K562 (cell line): ENCODE measurements around the gene PRM2. TPM values are rescaled to one million over a fixed set of nuclear protein-coding genes. Genes with fewer than 3 reads are reported as not detected.

ENCODE experiments used
- CHD7 ChIP-seq: fragments of 200-600 bp; sonication (generic); IDR thresholded peaks from one replicate; pipeline ENCODE4 v1.6.1; 2012; ENCODE audit warnings: mild to moderate bottlenecking, low read depth, low read length, inconsistent platforms
- GABPB1 ChIP-seq: sonication (generic); formaldehyde crosslinking; IDR thresholded peaks from 2 replicates; pipeline ENCODE4 v1.8.0; 2022; ENCODE audit warnings: mild to moderate bottlenecking, missing genetic modification reagents
- GTF2F1 ChIP-seq: IDR thresholded peaks from 2 replicates; pipeline ENCODE4 v1.6.1; 2011; ENCODE audit warnings: low read depth, low read length, improper control_type of control experiment
- MCM7 ChIP-seq, 2 experiments: fragments of 450-650 bp; IDR thresholded peaks; 2 replicates each; pipeline ENCODE4 v1.6.1; 2016 to 2018
- NFXL1 ChIP-seq: fragments of 450-650 bp; formaldehyde crosslinking; IDR thresholded peaks from 2 replicates; pipeline ENCODE4 v1.4.0; 2021; ENCODE audit warnings: mild to moderate bottlenecking
- SMARCB1 ChIP-seq: IDR thresholded peaks from 2 replicates; pipeline ENCODE4 v1.6.1; 2011; ENCODE audit warnings: improper control_type of control experiment, low read depth; ENCODE audit not compliant: insufficient read length
- SRSF1 ChIP-seq: fragments of 200-400 bp; formaldehyde crosslinking; IDR thresholded peaks from 2 replicates; pipeline ENCODE4 v1.6.1; 2017; ENCODE audit warnings: mild to moderate bottlenecking, low read depth, low read length, moderate library complexity
- TCF15 ChIP-seq: fragments of 250-450 bp; sonication (Bioruptor Pico); IDR thresholded peaks from 2 replicates; pipeline ENCODE4 v1.8.0; 2022; ENCODE audit warnings: moderate library complexity, mild to moderate bottlenecking, inconsistent platforms
- TCF7L2 ChIP-seq: fragments of 150-350 bp; IDR thresholded peaks from 2 replicates; pipeline ENCODE4 v1.6.1; 2016; ENCODE audit warnings: low read depth, mild to moderate bottlenecking, low read length, moderate library complexity
- VEZF1 ChIP-seq: fragments of 200-800 bp; sonication (Bioruptor generic); IDR thresholded peaks from 2 replicates; pipeline ENCODE4 v1.6.1; 2017; ENCODE audit warnings: missing genetic modification characterization, missing compliant biosample characterization
- XRCC4 ChIP-seq: IDR thresholded peaks from one replicate; pipeline ENCODE4 v1.6.1; 2011; ENCODE audit not compliant: insufficient read depth, insufficient read length; ENCODE audit errors: extremely low read depth
- ZBTB8A ChIP-seq: fragments of 450-650 bp; IDR thresholded peaks from 2 replicates; pipeline ENCODE4 v1.6.1; 2018; ENCODE audit warnings: mild to moderate bottlenecking, moderate library complexity; ENCODE audit not compliant: partially characterized antibody
- ZNF282 ChIP-seq: sonication (generic); formaldehyde crosslinking; IDR thresholded peaks from 2 replicates; pipeline ENCODE4 v1.8.1; 2023; ENCODE audit warnings: missing genetic modification reagents
- ZNF444 ChIP-seq: fragments of 250-450 bp; sonication (Bioruptor Pico); IDR thresholded peaks from 2 replicates; pipeline ENCODE4 v1.4.0; 2020; ENCODE audit warnings: mild to moderate bottlenecking, moderate library complexity
- ZNF780A ChIP-seq: fragments of 250-450 bp; sonication (Bioruptor Pico); IDR thresholded peaks from 2 replicates; pipeline ENCODE4 v1.5.0; 2021; ENCODE audit warnings: mild to moderate bottlenecking
- polyA plus RNA-seq, 8 experiments: library from polyadenylated mRNA; depleted of rRNA in 4 of 8; stranded (reverse) in 5 of 8; unstranded in 3 of 8; fragments of >200 nt; fragmentation: Nextera tagmentation in 2 of 8; fragmentation: Illumina TruSeq in 1 of 8; extraction: Ambion mirVana in 2 of 8; extraction: Trizol in 1 of 8; gene quantifications; 2 replicates each; pipeline versions ENCODE4 v1.2.1 to v1.2.3, GENCODE V29; 2011 to 2014; ENCODE audit warnings: inconsistent platforms in 1 of 8, missing spikeins in 1 of 8
- total RNA-seq, 7 experiments: library from RNA; depleted of rRNA in 6 of 7; stranded (reverse); fragments of >200 nt in 6 of 7; fragmentation: Illumina TruSeq in 2 of 7; extraction: Trizol in 2 of 7; gene quantifications; 2 replicates each; pipeline versions ENCODE4 v1.2.1 to v1.2.3, GENCODE V29; 2011 to 2021; ENCODE audit warnings: low replicate concordance in 1 of 7

The PRM2 gene
- total and polyA plus RNA-seq, 9 of the 15 experiments (the other 6 are each of a cell fraction or from before 2014, with no cell fraction given): not detected

- TF ChIP-seq CHD7 (no peak), XRCC4 (no peak), NFXL1 (CRISPR knock-in tag) (no peak), SMARCB1 (no peak), VEZF1 (peak; percentile 67), ZBTB8A (no peak), TCF15 (CRISPR knock-in tag) (no peak; the same call in 1 of the 2 replicates), ZNF780A (no peak), MCM7 (IDR thresholded peaks at IDR 0.05) (no peak), ZNF282 (CRISPR knock-in tag) (no peak), GABPB1 (CRISPR knock-in tag) (peak; percentile 60; the same call in 1 of the 2 replicates), SRSF1 (no peak), GTF2F1 (0 out of 2 replicates have a peak, but pooled peaks have one; percentile 23), ZNF444 (CRISPR knock-in tag) (0 out of 2 replicates have a peak, but pooled peaks have one; percentile 23), TCF7L2 (no peak)
Measured at GRCh38 chr16:11232852-11233726, 43.2 kb downstream of the PRM2 start (continued).
